NCI-H1436 treated with DMSO at 0.1 percent for 48 hours (cell line): Measurements from ENCODE around the gene KRTAP10-4.
"Not testable (repeated sequence)": the region's sequence is repeated elsewhere in the genome, so short reads cannot be mapped to it uniquely, and the experiment has no call there.

Source experiments
- DNase-seq: peaks from one replicate; lab custom pipeline; 2025; lab: John Stamatoyannopoulos, UW

The KRTAP10-4 gene

DNA sequence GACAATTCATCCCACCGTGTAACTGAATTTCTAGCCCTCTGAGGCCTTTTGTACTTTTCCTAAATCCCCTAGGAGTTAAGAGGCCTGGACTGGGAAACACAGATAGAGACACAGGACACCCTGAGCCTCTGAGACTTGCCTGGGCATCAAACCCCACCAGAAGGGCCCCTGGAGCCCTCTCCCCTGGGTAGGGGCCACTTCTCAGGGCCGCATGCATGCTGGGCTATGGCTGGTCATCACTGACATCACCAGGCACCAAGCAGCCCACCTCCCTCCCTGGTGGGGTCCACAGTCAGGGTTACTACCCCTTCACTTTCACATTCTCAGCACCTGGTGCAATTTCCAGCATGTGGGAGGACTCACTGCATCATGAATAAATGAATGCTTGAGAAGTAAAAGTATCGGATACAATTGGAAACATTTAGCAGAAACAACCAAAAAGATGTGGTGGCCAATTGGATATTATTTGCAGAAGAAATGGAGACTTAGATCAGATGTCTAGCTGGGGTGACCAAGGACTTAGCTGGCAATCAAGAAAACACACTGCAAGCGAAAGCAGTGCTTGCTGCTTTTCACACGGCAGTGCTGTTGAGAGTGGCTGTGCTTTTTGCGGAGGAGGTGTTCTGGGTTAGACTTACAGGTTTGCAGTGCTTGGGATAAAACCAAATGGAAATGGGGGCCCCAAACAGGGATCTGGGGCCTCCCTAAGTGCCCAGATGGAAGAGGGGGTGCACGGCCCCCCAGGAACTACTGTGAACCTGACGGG is 25.9 kb downstream of the KRTAP10-4 start:
- DNase-seq, result no peak

DNA sequence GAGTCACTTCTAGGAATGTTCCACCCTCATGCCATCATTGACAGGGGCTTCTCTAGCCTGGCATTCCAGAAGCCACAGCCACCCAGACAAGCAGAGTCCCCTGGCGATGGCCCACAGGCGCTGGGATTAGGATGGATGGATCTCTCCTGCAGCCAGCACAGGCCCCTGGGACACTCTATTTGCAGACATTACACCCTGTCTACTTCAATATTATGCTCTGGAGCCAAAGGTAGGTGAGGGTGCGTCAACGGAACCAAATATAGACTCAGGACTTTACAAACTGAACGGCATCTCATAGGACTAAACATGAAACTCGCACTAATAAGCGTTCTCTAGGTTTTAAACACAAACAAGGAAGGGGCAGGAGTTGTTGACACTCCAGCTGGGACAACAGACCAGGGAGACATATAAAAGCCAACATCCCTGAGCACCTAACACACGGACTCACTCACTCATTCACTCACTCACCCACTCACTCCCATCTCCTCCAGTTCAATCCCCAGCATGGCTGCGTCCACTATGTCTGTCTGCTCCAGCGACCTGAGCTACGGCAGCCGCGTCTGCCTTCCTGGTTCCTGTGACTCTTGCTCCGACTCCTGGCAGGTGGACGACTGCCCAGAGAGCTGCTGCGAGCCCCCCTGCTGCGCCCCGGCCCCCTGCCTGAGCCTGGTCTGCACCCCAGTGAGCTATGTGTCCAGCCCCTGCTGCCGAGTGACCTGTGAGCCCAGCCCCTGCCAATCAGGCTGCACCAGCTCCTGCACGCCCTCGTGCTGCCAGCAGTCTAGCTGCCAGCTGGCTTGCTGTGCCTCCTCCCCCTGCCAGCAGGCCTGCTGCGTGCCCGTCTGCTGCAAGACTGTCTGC is 26.8 kb downstream of the KRTAP10-4 start, which contains the start of gene KRTAP10-7:
Gene KRTAP10-7 (plus strand): TSS at position 480 of the 861 bp plus-strand sequence. CDS start 25 bp downstream, at position 505.
- DNase-seq, result not testable (repeated sequence)

DNA sequence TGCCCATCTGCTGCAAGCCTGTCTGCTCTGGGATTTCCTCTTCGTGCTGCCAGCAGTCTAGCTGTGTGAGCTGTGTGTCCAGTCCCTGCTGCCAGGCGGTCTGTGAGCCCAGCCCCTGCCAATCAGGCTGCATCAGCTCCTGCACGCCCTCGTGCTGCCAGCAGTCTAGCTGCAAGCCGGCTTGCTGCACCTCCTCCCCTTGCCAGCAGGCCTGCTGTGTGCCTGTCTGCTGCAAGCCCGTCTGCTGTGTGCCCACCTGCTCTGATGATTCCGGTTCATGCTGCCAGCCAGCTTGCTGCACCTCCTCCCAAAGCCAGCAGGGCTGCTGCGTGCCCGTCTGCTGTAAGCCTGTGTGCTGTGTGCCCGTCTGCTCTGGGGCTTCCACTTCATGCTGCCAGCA is 27.6 kb downstream of the KRTAP10-4 start:
- not testable (repeated sequence) for DNase-seq

- no peak for DNase-seq
Measured at GRCh38 chr21:44601596-44602462, 28.3 kb downstream of the KRTAP10-4 start.

DNA sequence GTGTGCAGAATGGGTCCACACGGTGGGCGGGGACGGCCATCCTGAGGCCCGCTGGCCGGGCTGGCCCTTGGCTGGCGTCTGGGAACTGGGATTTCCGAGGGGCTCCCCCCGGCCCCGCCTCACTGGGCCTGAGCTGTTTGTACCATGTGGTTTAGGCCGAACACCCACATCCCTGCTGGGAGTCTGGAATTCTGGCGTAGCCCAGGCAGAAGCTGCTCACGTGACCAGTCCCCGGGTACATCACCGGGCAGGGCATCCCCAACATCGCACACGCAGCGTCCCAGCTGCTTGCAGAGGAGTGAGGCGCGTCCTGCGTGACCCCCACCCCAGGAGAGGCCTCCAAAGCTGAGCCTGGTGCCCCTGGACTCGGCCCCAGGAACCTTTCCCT is 28.9 kb downstream of the KRTAP10-4 start:
- no peak for DNase-seq

DNA sequence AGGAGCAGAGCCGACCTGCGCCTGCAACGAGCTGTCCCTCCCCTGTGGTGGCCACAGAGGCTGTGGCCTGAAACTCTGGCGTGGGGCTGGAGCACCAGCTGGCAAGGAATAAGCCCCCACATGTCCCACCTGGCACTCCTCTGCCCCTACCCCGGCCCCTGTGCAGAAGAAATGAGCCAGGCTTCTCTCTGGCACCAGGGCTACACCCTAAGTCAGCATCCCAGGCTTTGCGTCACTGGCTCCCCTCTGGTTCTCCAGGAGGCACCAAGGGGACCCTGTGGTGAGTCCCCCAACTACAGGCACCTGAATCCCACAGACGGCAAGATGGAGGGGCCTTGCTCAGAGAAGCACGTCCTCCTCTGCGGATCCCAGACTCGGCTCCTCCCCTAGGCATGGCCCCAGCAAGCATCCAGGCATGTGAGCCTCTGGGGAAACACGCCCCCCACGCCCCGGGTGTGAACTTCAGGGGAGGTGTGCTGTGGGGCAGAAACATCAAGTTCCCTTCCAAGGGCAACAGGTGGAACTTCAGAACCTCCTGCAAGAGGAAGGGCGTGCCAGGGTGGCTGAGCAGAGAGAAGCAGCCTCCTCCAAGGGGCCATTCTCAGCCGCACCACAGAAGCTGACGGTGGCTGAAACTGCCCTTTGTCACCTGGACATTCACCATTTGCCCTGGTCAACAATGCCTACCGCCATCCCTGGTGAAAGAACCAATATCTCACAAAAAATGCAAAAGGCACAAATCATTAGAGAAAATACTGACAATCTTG is 29.8 kb downstream of the KRTAP10-4 start:
- DNase-seq, result no peak

DNA sequence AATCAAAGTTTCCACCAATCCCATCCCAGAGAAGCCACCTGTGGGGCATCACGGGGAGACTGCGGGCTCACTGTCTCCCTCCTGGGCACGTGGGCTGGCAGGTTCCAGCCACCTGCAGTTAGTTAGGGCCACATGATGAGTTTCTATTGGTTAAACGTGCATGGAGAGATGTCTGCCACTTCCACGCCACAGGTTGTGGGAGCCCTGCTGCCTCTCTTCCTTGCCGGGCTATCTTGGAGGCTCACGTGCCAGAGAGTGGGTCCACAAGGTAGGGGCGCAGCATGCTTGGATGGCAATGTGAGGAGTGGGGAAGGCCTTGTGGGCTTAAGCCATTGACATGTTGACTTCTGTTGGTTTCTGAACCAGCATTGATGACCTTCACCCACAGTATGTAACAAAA is 30.4 kb downstream of the KRTAP10-4 start:
- no peak for DNase-seq

- DNase-seq, result no peak
Measured at GRCh38 chr21:44606495-44606894, 33.0 kb downstream of the KRTAP10-4 start.

DNA sequence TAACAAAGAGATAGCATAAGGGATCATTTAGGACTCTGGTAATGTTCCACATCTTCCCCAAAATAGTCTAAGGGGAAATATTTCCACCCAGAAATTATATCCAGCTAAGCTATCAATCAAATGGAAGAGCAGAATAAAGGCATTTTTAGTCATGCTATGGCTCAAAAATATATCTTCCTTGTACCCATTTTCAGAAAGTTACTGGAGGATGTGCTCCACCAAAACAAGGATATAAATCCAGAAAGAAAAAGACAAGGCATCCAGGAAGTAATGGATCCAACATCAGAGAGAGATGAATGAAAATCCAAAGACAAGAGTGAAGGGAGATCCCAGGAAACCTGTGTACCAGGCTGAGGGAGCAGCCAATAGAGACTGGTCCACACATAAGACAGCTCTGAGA is 35.7 kb downstream of the KRTAP10-4 start:
- no peak for DNase-seq

GRCh38 chr21:44610157-44610843 is 36.8 kb downstream of the KRTAP10-4 start:
- DNase-seq, result not testable (repeated sequence)

DNA sequence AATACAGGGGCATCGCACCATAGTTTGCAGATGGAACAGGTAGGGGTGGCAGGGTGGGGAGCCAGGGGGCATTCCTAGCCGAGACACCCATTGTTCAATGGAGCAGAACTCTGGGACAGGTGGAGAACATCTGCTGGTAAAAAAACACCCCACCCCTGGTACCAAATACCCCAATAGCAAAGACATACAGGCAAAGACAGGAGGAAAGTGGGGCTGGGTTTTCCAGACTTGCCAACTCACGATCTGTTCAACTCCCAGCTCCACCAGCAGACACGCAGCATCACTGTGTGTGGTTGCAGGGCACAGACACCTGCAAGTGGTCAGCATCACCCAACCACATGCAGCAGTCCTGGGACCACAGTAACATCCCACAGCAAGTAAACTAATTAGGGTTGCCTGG is 38.0 kb downstream of the KRTAP10-4 start:
- no peak for DNase-seq

- DNase-seq, result no peak
Measured at GRCh38 chr21:44612029-44612486, 38.5 kb downstream of the KRTAP10-4 start, which contains the start of gene KRTAP10-8. Gene KRTAP10-8, plus strand, starts transcription at chr21:44612079. Its CDS starts 22 bp downstream, at chr21:44612101.

- no peak for DNase-seq
Measured at GRCh38 chr21:44612669-44613229, 39.2 kb downstream of the KRTAP10-4 start.

DNA sequence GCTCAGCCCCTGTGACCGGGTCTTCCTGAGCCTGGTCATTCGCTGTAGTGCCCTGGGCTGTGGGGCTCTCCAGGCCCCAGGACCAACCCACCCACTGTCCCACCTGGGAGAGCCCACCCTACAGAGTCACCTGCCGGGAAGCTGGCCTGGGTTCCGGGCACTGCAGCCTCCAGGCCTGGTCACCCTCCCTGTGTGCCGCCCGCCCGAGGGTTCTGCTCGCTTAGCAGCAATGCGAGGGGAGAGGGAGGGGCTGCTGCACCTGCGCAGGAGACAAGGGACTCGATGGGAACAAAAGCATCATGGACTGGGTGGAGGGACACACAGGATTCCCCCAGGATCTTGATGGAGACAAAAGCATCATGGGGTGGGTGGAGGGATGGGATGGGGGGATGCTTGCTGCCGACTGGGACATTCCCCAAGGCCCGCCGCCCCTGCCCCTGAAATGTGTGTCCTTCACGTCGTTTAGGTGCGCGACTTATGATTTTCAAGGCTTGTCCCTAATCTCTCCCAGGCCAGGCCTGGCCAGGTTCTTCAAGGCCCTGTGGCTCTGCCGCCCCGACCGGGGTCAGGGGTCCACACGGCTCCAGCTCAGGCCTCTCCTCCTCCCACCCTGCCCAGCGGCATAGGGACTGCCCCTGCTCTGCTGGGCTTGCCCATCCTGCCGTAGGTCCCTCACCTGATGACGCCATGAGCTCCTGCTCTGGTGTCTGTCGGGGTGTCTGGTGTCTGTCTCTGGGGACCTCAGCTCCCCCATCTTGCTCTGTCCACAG is 40.0 kb downstream of the KRTAP10-4 start:
- no peak for DNase-seq

GRCh38 chr21:44614161-44614631 is 40.7 kb downstream of the KRTAP10-4 start:
- no peak for DNase-seq

GRCh38 chr21:44614961-44615391 is 41.4 kb downstream of the KRTAP10-4 start:
- DNase-seq, result no peak

DNA sequence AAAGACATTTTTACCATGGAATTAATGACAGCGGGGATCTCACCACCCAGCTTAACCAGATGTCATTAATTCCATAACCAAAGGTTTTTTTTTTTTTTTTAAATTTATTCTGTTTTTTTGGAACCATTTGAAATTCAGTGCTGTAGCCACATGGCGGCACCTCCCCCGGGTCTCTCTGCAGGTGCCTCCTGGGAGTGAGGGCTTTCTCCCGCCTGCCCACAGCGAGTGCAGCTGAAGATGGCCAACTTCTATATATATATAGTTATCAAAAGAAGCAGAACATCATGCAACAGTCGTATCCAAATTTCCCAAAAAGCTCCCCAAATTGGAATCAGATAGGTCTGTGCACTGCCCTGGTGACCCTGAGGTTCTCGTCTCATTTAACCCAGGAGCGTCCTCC is 41.9 kb downstream of the KRTAP10-4 start:
- DNase-seq, result no peak

DNA sequence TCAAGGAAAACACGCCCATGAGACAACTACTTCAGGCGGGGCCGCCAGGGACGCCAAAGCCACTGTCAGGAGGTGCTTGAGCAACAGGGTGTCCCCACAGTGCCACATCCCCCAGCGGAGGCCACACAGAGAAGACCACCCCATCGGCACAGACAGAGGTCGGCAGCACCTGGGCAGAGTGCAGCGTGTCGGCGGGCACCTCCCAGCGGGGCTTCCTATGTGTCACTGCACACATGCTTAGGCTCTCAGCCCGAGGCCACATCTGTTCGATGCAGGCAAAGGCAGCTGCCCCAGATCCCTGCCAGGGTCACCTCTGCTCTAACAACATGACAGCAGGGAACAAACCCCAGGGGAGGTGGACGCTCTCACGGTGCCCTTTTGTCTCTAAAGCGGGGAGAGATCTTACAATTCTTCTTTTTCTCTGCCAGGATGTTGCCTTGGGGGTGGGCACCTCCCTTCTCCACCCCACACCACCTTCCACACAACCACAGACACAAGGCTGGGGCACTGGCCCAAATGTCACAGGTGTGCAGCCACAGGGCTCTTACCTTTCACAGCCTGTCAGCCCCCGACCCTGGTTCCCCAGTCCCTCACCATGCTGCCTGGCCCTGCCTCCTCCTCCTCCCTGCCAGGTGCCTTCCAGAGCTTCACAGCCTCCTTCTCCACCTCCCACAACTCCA is 42.5 kb downstream of the KRTAP10-4 start:
- no peak for DNase-seq

DNA sequence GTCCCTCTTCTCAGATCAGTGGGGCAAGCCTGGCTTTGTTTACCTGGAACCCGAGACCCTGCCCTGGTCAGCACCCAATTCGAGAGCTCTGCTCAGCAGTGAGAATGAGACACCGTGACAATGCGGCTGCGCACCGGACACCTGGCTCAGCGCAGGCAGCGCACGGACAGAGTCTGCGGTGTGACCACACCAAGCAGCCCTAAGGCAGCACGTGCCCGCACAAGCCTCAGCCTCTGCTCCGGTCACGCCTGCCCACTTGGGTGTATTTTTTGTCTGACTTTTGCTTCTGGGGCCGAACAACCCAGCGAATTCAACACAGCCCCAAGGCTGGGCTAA is 43.0 kb downstream of the KRTAP10-4 start:
- DNase-seq, result no peak
